HEK293 (cell line): Measurements from ENCODE around the gene PTPRN2.

Experiments
- CTCF ChIA-PET: fragments of 350-600 bp; formaldehyde crosslinking; extraction: SDS; loops from one replicate; lab custom pipeline; 2021; ENCODE audit warnings: antibody characterized with exemption; lab: Yijun Ruan, JAX
- POLR2A ChIA-PET: fragments of 300-600 bp; formaldehyde crosslinking; extraction: SDS; loops from one replicate; lab custom pipeline; 2020; ENCODE audit warnings: antibody characterized with exemption, inconsistent platforms; lab: Yijun Ruan, JAX
- H3K27ac ChIP-seq: fragments of 200-500 bp; sonication (Bioruptor generic); 2 replicates; pipeline ENCODE4 v1.5.1; 2014; ENCODE audit warnings: low read depth, low read length, control low read depth, inconsistent platforms; ENCODE audit errors: extremely low read depth
- H3K36me3 ChIP-seq, 2 experiments: fragments of 200-500 bp in 1 of 2; sonication (Bioruptor generic) in 1 of 2; 1 replicate in 1 of 2; 2 replicates in 1 of 2; pipeline ENCODE4 v1.5.1; 2014 to 2017; ENCODE audit warnings: inconsistent platforms in 2 of 2, low read length in 2 of 2; ENCODE audit not compliant: control insufficient read depth in 2 of 2, insufficient read depth in 1 of 2
- H3K4me1 ChIP-seq: fragments of 200-500 bp; sonication (Bioruptor generic); 2 replicates; pipeline ENCODE4 v1.5.1; 2014; ENCODE audit warnings: mild to moderate bottlenecking, low read length, inconsistent platforms; ENCODE audit not compliant: control insufficient read depth, insufficient read depth
- H3K4me3 ChIP-seq: 2 replicates; pipeline ENCODE4 v1.5.1; 2011; ENCODE audit warnings: low read depth, mild to moderate bottlenecking, control low read depth, low read length, moderate library complexity
- H3K9me3 ChIP-seq: fragments of 200-500 bp; sonication (Bioruptor generic); 2 replicates; pipeline ENCODE4 v1.5.1; 2014; ENCODE audit warnings: low read depth, low read length, inconsistent platforms; ENCODE audit not compliant: control insufficient read depth, insufficient read depth
- FEZF1 ChIP-seq: fragments of 450-650 bp; formaldehyde crosslinking; IDR thresholded peaks from 2 replicates; pipeline ENCODE4 v1.5.1; 2016; ENCODE audit warnings: missing biosample characterization, missing genetic modification characterization
- GLI4 ChIP-seq: fragments of 450-650 bp; formaldehyde crosslinking; IDR thresholded peaks from 2 replicates; pipeline ENCODE4 v1.5.1; 2016; ENCODE audit warnings: missing biosample characterization, missing genetic modification characterization
- HOXC10 ChIP-seq: sonication (generic); formaldehyde crosslinking; IDR thresholded peaks from 2 replicates; pipeline ENCODE4 v1.8.1; 2023; ENCODE audit warnings: mild to moderate bottlenecking, missing genetic modification reagents
- KLF10 ChIP-seq: fragments of 450-650 bp; IDR thresholded peaks from 2 replicates; pipeline ENCODE4 v1.5.1; 2018; ENCODE audit warnings: missing biosample characterization, mild to moderate bottlenecking, missing genetic modification characterization
- OSR2 ChIP-seq: fragments of 450-650 bp; formaldehyde crosslinking; IDR thresholded peaks from 2 replicates; pipeline ENCODE4 v1.5.1; 2016; ENCODE audit warnings: missing biosample characterization, missing genetic modification characterization
- SCRT1 ChIP-seq: fragments of 450-650 bp; formaldehyde crosslinking; IDR thresholded peaks from 2 replicates; pipeline ENCODE4 v1.5.1; 2016; ENCODE audit warnings: missing biosample characterization, missing genetic modification characterization, borderline replicate concordance
- ZBTB8A ChIP-seq: fragments of 450-650 bp; formaldehyde crosslinking; IDR thresholded peaks from 2 replicates; pipeline ENCODE4 v1.5.1; 2016; ENCODE audit warnings: missing biosample characterization, missing genetic modification characterization
- ZFP37 ChIP-seq: fragments of 450-650 bp; formaldehyde crosslinking; IDR thresholded peaks from 2 replicates; pipeline ENCODE4 v1.5.1; 2016; ENCODE audit warnings: missing biosample characterization, missing genetic modification characterization
- ZNF140 ChIP-seq: fragments of 450-650 bp; formaldehyde crosslinking; IDR thresholded peaks from 2 replicates; pipeline ENCODE4 v1.5.1; 2016; ENCODE audit warnings: missing biosample characterization, missing genetic modification characterization
- ZNF16 ChIP-seq: fragments of 450-650 bp; formaldehyde crosslinking; IDR thresholded peaks from 2 replicates; pipeline ENCODE4 v1.5.1; 2016; ENCODE audit warnings: low read depth, missing biosample characterization, missing genetic modification characterization
- ZNF26 ChIP-seq: fragments of 450-650 bp; formaldehyde crosslinking; IDR thresholded peaks from 2 replicates; pipeline ENCODE4 v1.5.1; 2016; ENCODE audit warnings: missing biosample characterization, missing genetic modification characterization
- ZNF266 ChIP-seq: fragments of 450-650 bp; formaldehyde crosslinking; IDR thresholded peaks from 2 replicates; pipeline ENCODE4 v1.5.1; 2016; ENCODE audit warnings: missing biosample characterization, missing genetic modification characterization, low read depth
- ZNF521 ChIP-seq: fragments of 450-650 bp; formaldehyde crosslinking; IDR thresholded peaks from 2 replicates; pipeline ENCODE4 v1.5.1; 2017; ENCODE audit warnings: missing biosample characterization, mild to moderate bottlenecking, missing genetic modification characterization
- ZNF530 ChIP-seq: fragments of 450-650 bp; formaldehyde crosslinking; IDR thresholded peaks from 2 replicates; pipeline ENCODE4 v1.5.1; 2016; ENCODE audit warnings: low read depth, missing biosample characterization, missing genetic modification characterization
- ZNF596 ChIP-seq: fragments of 450-650 bp; IDR thresholded peaks from 2 replicates; pipeline ENCODE4 v1.5.0; 2018; ENCODE audit warnings: missing biosample characterization, mild to moderate bottlenecking, missing genetic modification characterization, moderate library complexity
- ZNF610 ChIP-seq: fragments of 450-650 bp; formaldehyde crosslinking; IDR thresholded peaks from 2 replicates; pipeline ENCODE4 v1.5.1; 2016; ENCODE audit warnings: missing biosample characterization, missing genetic modification characterization, borderline replicate concordance
- ZNF629 ChIP-seq: fragments of 450-650 bp; formaldehyde crosslinking; IDR thresholded peaks from 2 replicates; pipeline ENCODE4 v1.5.1; 2017; ENCODE audit warnings: missing biosample characterization, missing genetic modification characterization
- ZNF664 ChIP-seq: fragments of 450-650 bp; formaldehyde crosslinking; IDR thresholded peaks from 2 replicates; pipeline ENCODE4 v1.5.1; 2016; ENCODE audit warnings: missing biosample characterization, missing genetic modification characterization
- ZNF785 ChIP-seq: fragments of 450-650 bp; formaldehyde crosslinking; IDR thresholded peaks from 2 replicates; pipeline ENCODE4 v1.5.1; 2016; ENCODE audit warnings: missing biosample characterization, missing genetic modification characterization
- TF ChIP-seq, protein P1 (sequence below): fragments of 450-650 bp; formaldehyde crosslinking; IDR thresholded peaks from 2 replicates; pipeline ENCODE4 v1.5.1; 2017; ENCODE audit warnings: missing biosample characterization, missing genetic modification characterization
- TF ChIP-seq, protein P2 (sequence below): fragments of 450-650 bp; formaldehyde crosslinking; IDR thresholded peaks from 2 replicates; pipeline ENCODE4 v1.5.1; 2016; ENCODE audit warnings: missing biosample characterization, missing genetic modification characterization

The PTPRN2 gene

DNA sequence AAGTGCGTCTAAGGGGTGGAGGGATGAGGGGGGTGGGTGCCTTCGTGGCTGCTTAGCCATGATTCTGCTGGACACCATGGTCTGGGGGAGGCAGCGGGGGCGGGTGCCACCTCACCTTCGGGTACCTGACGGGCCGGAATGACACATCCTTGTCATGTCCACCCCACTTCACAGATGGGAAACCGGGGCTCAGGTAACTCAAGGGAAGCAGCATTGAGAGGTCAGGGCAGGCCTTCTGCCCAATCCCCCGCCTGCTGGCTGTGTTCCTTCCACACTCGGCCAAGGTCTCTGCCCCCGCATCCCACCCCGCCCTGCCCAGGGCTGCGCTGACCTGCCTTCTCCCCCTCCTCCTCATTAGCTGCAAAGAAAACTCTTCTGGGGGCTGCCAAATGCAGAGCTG is 598.0 kb downstream of the PTPRN2 start:
- ChIA-PET POLR2A (no interaction called here), CTCF (no interaction called here)
- Histone ChIP-seq H3K4me3 (no peak overlapping the region), H3K9me3 (no peaks in the 10 kb centered on the region), H3K4me1 (no peaks in the 10 kb centered on the region)
- TF ChIP-seq ZNF785 (tag by site-specific recombination) (no peak), ZNF521 (tag by site-specific recombination) (no peak), OSR2 (tag by site-specific recombination) (no peak), FEZF1 (tag by site-specific recombination) (no peak), ZFP37 (tag by site-specific recombination) (no peak), KLF10 (tag by site-specific recombination) (no peak), GLI4 (no peak), ZNF629 (tag by site-specific recombination) (no peak), ZNF140 (no peak), ZNF530 (tag by site-specific recombination) (no peak), SCRT1 (no peak), ZNF610 (no peak), HOXC10 (CRISPR knock-in tag) (no peak), ZBTB8A (tag by site-specific recombination) (no peak), ZNF664 (tag by site-specific recombination) (no peak)
- TF ChIP-seq, protein P1, sequence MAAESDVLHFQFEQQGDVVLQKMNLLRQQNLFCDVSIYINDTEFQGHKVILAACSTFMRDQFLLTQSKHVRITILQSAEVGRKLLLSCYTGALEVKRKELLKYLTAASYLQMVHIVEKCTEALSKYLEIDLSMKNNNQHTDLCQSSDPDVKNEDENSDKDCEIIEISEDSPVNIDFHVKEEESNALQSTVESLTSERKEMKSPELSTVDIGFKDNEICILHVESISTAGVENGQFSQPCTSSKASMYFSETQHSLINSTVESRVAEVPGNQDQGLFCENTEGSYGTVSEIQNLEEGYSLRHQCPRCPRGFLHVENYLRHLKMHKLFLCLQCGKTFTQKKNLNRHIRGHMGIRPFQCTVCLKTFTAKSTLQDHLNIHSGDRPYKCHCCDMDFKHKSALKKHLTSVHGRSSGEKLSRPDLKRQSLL (tag by site-specific recombination), result no peak
- TF ChIP-seq, protein P2, sequence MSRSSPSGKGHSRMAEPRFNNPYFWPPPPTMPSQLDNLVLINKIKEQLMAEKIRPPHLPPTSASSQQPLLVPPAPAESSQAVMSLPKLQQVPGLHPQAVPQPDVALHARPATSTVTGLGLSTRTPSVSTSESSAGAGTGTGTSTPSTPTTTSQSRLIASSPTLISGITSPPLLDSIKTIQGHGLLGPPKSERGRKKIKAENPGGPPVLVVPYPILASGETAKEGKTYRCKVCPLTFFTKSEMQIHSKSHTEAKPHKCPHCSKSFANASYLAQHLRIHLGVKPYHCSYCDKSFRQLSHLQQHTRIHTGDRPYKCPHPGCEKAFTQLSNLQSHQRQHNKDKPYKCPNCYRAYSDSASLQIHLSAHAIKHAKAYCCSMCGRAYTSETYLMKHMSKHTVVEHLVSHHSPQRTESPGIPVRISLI (tag by site-specific recombination), result no peak
- TF ChIP-seq, all 188 proteins: peak for 0
- H3K36me3 ChIP-seq, result no peaks in the 10 kb centered on the region
- H3K27ac ChIP-seq, result no peak overlapping the region

DNA sequence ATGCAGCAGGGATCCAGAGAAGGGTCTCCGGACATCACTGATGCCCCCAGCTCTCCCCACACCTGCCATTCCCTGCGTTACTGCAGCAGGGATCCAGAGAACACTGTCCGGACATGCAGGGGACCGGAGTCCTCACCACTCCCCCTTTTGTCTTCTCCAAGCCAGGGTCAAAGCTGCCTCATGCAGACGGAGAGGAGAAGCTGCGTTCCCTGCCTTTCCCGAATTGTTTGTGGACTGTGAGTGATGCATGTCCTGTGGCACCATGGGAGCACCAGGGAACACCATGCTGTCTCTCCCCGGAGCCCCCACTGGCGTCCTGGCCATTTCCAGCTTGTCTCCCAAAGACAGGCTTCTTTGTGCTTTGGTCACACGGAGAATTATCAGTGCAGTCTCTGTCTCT is 599.7 kb downstream of the PTPRN2 start:
- ChIA-PET POLR2A (no interaction called here), CTCF (no interaction called here)
- Histone ChIP-seq H3K27ac (no peak overlapping the region), H3K36me3 (no peaks in the 10 kb centered on the region), H3K9me3 (no peaks in the 10 kb centered on the region), H3K4me1 (no peaks in the 10 kb centered on the region), H3K4me3 (no peak overlapping the region)
- TF ChIP-seq, protein P2 (tag by site-specific recombination), result no peak
- TF ChIP-seq ZNF266 (tag by site-specific recombination), result no peak
- no peak for TF ChIP-seq ZNF26 (tag by site-specific recombination)
- no peak for TF ChIP-seq ZNF596 (tag by site-specific recombination)
- no peak for TF ChIP-seq ZNF16 (tag by site-specific recombination)
